GM21390 (cell line): ENCODE results near the gene COL4A3.
A peak's percentile ranks its signal among the peaks of the same experiment; 100 is the strongest.

Source experiments
- ATAC-seq: cut with Tn5 transposase; IDR thresholded peaks from one replicate; pipeline ENCODE4 v1.9.1; 2021; ENCODE audit not compliant: unreplicated experiment

The COL4A3 gene

GRCh38 chr2:227163998-227164762, at the start of gene COL4A3, which contains the start of gene COL4A4:
COL4A3 (plus strand) TSS chr2:227164624; CDS start chr2:227164727, 103 bp downstream.
COL4A4 (minus strand) TSS chr2:227164205; CDS start chr2:227147483, 16,722 bp downstream.
- ATAC-seq: peak; percentile 64

GRCh38 chr2:227115761-227116160, 48.7 kb upstream of the COL4A3 start:
- ATAC-seq: no peak

GRCh38 chr2:227117027-227117426, 47.4 kb upstream of the COL4A3 start:
- ATAC-seq: no peak

GRCh38 chr2:227117852-227118251, 46.6 kb upstream of the COL4A3 start:
- no peak for ATAC-seq

- no peak for ATAC-seq
Measured at GRCh38 chr2:227118353-227118752, 46.1 kb upstream of the COL4A3 start.

- no peak for ATAC-seq
Measured at GRCh38 chr2:227123697-227124096, 40.7 kb upstream of the COL4A3 start.

- no peak for ATAC-seq
Measured at GRCh38 chr2:227124811-227125210, 39.6 kb upstream of the COL4A3 start.

GRCh38 chr2:227125506-227125905, 38.9 kb upstream of the COL4A3 start:
- no peak for ATAC-seq

- no peak for ATAC-seq
Measured at GRCh38 chr2:227127201-227127600, 37.2 kb upstream of the COL4A3 start.

- no peak for ATAC-seq
Measured at GRCh38 chr2:227130636-227131035, 33.8 kb upstream of the COL4A3 start.

- ATAC-seq: no peak
Measured at GRCh38 chr2:227132986-227133385, 31.4 kb upstream of the COL4A3 start.

- ATAC-seq: no peak
Measured at GRCh38 chr2:227134591-227134990, 29.8 kb upstream of the COL4A3 start.

GRCh38 chr2:227141301-227141700, 23.1 kb upstream of the COL4A3 start:
- ATAC-seq: no peak

GRCh38 chr2:227143895-227144294, 20.5 kb upstream of the COL4A3 start:
- ATAC-seq: no peak

GRCh38 chr2:227146456-227146855, 18.0 kb upstream of the COL4A3 start:
- no peak for ATAC-seq

- no peak for ATAC-seq
Measured at GRCh38 chr2:227147023-227147422, 17.4 kb upstream of the COL4A3 start.

GRCh38 chr2:227148106-227148505, 16.3 kb upstream of the COL4A3 start:
- no peak for ATAC-seq

GRCh38 chr2:227150222-227150936, 14.0 kb upstream of the COL4A3 start:
- no peak for ATAC-seq

GRCh38 chr2:227152093-227152766, 12.2 kb upstream of the COL4A3 start:
- ATAC-seq: no peak

- ATAC-seq: no peak
Measured at GRCh38 chr2:227153307-227153706, 11.1 kb upstream of the COL4A3 start.

GRCh38 chr2:227153758-227154486, 10.5 kb upstream of the COL4A3 start:
- ATAC-seq: no peak
